ENCODE data around the gene MAP7D3.

- TF ChIP-seq CTCF (IDR thresholded peaks at IDR 0.05 in 4 of 5, conservative IDR thresholded peaks at IDR 0.05 in 1 of 5) (no peak), POLR2A (IDR thresholded peaks at IDR 0.05) (no peak)
Observed at GRCh38 chrX:136176399-136176825, 74.8 kb downstream of the MAP7D3 start.

Measured in gastrocnemius medialis (tissue), 4 donors.